Hematopoietic multipotent progenitor cell treated with erythropoietin and hydrocortisone succinate and interleukin-3 and kit ligand, for 8 days (in vitro differentiated cells): Measurements from ENCODE around the gene BMI1.
"Not testable (repeated sequence)": the region's sequence is repeated elsewhere in the genome, so short reads cannot be mapped to it uniquely, and the experiment has no call there.

Experiments
- DNase-seq: peaks from one replicate; pipeline ENCODE4 v3.0.0-alpha.2; 2015

Gene BMI1

DNA sequence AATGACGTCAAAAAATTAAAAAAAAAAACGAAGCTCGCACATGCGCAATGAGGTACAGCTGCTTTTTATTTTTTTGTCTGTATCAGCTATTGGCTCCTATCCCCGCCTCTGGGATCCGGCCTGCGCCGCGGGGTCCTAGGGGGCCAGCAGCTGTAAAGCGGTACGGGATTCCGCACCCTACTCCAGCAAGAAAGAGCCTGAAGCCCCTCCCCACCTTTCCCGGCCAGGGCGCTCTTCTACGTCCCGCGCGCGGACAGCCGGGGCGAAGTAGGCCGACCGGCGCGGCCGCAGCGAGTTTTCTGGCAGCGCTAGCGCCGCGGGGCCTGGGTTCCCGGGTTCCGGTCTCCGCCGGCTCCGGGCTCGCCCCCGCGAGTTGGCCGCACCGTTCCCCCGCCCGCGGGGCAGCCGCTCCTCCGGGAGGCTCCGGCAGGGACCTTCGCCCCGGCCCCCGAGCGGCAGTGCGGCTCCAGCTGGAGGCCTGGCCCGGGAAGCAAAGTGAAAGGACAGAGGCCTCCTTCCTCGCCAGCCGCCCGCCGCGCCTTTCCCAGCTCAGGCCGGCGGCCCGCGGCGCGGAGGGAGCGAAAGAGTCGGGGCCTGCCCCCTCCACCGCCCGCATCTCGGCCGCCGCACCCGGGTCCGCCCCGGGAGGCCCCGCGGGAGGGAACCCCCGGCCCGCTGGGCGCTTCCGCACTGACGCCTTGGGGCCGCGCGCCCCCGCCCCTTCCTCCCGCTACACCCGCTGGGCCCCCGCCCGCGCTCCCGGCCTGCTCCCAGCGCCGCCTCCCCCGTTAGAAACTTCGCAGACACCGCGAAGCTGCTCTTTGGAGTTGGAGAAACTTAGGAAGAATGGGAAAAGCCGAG, 19.7 kb downstream of the BMI1 start:
- peak; percentile 93 for DNase-seq

DNA sequence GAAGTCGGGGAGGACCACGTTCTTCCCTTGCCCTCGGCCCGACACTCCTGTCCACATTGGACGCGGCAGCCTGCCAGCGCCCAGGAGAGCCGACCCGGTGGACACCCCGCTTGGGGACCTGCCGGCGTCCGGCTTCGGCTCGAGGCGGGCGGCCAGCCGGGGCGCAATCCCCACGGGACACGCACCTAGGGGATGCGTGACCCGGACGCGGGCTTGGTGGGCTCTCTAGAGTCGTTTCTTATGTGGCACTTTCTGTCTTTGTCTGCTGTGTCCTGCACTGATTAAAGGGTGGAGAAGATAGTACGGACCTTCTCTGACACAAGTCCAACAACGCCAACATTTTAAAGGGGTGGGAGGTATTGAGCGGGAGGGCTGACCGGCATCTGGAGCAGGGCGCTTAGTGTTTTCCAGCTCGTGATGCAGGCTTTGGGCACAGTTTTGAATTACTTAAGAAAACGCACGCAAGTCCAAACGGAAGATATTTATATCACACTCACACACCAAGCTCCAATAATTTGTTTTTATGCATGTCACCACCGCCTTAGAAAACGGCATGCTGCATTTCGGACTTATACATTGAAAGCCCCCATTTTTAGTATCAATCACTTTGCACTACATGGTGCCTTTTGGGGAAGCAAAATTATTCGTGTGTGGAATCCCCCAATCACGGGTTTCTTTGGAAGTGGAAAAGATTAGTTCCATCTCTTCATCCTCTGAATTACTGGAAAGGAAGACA, 20.5 kb downstream of the BMI1 start:
- peak; percentile 26 for DNase-seq

DNA sequence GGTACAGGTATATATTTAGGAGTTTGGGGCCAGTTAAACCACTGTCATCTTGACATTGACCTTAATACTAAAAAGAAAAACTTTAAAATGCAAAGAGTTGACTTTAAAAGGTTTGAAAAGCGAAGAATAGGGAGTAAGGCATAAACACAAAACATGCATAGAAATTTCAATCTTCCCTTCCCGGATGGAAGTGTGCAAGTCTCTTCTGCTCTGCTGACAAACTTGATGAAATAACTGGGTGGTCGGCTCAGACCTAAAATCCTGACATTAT, 21.0 kb downstream of the BMI1 start:
- DNase-seq = no peak

DNA sequence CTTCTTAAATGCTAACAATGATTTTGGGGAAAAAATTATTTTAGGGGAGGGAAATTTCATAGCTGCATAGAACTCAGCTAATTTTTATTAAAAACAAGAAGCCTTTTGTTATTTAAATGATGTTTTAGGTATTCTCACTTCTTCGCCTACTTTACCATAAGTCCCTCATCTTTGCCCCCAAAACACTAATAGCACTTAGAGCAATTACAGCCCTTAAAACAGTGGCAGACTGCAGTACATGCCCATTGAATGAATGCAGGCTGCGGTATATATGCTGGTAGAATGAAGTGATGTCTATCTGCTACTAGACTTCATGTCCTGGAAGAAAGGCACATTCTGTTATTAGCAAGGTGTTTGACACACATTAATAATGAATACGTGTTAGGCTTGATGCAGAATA, 21.5 kb downstream of the BMI1 start:
- DNase-seq = peak; percentile 25

DNA sequence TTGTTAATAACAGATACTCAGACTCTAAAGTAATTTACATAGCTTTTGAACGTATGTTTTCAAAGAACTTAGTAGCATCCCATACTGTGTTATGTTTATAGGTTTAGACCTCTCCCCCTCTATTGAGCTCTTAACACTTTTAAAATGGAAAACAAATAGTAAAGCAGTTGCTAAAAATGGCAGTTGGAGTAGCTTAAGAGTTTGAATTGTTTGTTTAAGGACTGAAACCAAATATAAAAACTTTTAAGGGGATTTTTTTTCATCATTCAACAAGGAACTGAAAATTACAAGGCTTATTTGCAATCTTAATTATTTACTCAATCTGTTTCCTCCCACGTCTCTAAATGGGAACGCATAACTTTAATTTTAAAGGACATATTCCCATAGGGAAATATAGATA, 22.8 kb downstream of the BMI1 start:
- DNase-seq = no peak

DNA sequence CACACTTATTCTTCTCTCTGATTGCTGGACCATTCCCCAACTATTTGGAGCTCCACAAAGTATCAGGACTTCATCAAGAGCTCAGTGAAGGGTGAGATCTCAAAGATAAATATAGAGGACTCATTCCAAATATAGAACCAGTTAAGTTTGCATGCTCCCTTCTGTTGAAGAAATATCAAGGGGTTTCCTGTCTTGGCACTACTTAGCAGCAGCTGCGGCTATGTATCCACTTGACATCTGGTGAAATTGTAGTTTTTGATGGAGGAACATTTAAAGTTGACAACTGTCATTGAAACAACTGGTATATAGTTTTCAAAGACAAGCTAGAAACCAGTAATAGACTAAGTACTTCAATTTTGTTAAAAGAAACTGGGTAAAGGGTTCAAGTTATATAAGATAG, 23.4 kb downstream of the BMI1 start:
- no peak for DNase-seq

DNA sequence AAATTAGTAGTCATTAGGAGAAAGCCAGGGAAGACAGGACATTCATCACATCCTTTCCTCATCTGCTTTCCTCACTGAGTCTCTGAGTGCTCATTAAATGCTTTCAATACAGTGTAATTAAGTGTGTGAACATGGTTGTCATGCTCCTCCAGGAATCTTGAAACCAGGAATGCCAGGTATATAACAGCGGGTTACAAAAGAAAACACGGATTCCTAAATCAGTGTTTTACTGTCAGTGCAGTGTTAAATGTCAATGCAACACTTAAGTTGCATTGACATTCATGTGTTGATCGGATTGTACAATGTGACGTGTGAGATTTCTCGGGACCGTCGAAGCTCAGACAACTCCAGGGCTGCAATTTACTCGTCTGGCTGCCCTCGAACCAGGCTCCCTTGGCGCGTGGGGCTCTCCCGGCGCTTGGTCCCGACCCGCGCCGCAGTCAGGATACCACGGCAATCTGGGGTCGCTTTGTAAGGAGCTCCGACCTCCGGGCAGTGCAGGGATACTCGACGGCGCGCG, 23.9 kb downstream of the BMI1 start:
- no peak for DNase-seq

DNA sequence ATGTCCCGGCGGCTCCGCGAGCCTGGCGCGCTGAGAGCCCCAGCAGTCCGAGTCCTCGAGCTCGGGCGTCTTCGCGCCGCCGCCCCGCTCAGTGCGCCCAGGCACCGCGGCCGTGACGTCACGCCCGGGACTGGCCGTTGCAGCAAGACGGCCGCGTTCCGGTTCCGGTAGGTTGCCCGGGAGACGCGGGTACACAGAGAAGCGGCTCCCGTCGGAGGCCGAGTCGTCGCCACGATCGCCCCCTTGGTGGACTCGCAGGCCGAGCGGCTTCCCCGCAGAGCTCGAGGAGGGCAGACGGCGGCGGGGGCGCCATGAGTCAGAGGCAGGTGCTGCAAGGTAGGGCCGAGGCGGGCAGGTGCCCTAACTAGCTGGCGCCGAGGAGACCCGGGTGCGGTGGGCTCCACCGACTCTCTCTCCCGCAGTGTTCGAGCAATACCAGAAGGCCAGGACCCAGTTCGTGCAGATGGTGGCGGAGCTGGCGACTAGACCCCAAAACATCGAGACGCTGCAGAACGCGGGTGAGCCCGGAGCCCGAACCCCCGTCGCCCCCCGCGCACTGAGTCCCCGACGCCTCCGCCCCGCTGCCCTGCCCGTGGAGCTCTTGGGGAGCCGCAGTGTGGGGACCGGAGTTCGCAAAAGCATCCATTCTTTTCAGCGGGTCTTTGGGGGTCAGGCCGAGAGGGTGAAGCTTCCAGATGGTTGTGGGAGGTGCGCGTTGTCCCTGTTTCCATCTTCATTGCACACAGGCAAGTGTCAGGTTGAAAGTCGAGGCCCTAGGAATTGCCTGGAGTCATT, 24.6 kb downstream of the BMI1 start, which contains the start of gene SPAG6:
Gene SPAG6, plus strand, starts transcription at position 196 of the 795 bp plus-strand sequence. Its CDS starts 116 bp downstream, at position 312.
- peak; percentile 50 for DNase-seq

DNA sequence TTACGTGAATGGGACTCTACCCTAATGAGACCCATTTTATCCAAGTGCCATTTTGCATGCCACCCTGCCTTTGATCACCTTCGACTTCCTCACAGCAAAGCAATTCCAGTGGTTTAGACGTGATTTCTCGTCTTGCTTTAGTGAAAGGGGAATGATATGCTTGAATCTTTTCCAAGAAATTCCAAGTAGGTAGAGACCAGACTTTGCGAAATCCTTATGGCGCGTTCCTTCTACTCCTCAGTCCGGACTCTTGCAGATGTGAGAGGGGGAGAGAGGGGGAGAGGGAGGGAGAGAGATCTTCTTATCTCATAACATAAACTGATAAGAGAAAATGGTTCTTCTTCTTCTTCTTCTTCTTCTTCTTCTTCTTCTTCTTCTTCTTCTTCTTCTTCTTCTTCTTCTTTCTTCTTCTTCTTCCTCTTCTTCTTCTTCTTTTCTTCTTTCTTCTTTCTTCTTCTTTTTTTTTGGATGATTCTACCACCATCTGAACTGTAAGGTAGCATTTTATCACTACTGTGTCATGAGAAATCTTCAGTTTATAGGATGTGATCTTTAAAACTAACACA, 25.3 kb downstream of the BMI1 start:
- DNase-seq = no peak

DNA sequence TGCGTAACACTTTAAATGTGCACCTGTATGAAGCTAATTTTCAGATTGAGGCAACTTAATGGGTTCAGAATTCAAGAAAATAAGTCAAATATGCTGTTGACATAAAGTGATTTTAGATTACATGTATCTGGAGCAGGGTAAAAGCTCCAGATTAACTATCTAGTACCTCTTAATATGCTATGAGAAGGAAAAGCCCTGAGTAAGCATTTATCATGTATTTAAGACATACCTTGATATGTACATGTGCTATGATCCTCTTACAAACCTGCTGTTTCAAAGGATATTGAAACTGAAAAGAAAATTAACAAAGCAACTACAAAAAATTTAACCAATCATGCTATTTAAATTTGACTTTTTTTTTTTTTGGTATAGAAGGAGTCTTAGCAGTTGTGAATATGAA, 28.9 kb downstream of the BMI1 start:
- DNase-seq = no peak

DNA sequence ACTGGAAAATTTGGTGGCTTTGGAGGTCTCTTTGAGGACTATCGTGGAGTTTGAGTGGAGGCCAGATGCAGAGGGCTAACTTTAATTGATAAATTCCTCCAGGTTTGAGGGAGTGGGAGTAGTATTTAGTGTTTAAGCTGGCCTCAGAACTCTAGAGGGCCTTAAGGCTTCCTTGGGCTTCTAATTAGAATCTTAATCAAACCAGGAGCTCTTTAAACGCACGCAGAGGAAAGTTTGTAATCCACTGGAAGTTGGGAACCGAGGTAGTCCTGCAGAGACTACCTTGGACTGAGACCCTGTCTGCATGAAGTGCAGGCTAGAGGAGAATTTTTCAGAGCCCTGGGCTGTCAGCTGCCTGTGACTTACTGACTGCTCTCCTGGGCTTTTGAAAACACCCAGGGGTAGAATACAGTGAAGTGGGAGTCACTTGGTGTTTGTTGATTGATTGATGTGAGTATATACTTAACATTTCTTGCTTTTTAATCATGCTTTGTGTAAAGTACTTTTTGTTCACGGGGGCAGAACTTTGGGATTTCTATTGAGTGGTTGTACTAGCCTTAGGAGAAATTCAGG, 30.3 kb downstream of the BMI1 start:
- no peak for DNase-seq

DNA sequence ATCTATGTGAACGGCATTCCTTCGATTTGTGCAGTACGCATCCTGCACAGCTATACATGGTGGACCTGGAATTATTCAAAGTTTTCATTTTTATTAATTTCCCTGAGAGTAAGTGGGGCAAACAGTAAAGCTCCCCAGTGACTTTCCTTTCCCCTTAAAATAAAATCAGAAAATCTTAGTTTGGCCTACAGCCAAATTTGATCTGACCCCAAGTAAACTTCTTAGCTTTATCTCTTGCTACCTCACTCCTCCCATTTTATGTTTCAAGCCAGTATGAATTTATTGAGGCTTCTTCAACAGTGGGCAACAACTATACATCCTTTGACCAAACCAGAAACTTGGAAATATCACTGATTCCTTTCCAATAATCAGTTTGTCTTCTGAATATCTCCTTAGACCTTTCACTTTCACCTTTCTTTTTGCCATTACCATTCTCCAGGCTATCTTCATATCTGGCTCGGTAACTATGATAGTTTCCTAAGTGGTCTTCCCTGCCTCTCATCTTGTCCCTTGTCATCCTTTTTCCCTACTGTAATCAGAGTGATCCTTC, 35.5 kb downstream of the BMI1 start:
- no peak for DNase-seq

DNA sequence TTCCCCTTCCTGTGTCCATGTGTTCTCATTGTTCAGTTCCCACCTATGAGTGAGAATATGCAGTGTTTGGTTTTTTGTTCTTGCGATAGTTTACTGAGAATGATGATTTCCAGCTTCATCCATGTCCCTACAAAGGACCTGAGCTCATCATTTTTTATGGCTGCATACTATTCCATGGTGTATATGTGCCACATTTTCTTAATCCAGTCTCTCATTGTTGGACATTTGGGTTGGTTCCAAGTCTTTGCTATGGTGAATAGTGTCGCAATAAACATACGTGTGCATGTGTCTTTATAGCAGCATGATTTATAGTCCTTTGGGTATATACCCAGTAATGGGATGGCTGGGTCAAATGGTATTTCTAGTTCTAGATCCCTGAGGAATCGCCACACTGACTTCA, 36.9 kb downstream of the BMI1 start:
- not testable (repeated sequence) for DNase-seq

DNA sequence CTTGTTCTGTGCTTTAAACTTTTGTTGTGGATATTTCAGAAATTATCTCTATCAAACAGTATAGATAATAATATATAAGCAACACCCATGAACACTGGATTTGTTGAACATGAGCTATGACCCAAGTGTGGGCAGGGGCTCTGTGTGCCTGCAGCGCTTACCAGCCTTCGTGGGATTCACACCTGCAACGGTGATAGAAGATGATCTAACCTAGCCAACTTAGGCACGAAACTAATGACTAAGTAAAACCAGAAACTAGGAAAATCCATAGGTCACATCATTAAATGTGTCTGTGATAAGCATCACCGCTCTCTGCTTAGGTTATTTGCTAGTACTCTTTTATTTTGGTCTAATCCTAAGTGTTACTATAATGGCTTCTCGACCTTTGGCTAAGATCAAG, 42.4 kb downstream of the BMI1 start:
- no peak for DNase-seq

DNA sequence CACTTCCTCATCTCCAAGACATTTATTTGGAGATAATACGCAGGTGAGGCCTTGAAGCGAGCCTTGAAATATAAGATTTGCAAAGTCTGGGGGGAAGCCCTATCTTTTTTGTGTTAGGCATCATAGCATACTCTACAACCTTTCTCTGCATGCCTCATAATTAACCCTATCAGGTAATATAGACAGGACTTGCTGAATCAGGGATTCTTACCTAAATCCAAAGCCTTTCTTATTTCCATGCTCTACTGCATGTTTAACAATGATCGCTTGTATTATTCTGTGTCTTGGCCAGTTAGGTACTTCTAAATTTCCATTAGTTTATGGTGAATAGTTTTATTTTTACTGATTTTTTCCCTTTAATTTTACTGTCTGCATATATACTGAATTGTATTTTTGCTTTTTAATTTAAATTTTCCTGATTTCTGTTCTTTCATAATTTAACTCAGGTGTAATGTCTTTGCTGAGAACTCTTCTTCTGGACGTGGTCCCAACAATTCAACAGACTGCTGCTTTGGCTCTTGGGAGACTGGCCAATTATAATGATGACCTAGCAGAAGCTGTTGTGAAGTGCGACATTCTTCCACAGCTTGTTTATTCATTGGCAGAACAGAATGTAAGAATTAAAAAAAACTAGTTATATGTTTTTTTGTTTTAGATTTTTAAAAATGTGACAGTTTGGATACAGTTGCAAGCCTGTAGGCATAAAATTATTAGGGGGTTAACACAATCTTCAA, 43.7 kb downstream of the BMI1 start:
- DNase-seq = no peak

DNA sequence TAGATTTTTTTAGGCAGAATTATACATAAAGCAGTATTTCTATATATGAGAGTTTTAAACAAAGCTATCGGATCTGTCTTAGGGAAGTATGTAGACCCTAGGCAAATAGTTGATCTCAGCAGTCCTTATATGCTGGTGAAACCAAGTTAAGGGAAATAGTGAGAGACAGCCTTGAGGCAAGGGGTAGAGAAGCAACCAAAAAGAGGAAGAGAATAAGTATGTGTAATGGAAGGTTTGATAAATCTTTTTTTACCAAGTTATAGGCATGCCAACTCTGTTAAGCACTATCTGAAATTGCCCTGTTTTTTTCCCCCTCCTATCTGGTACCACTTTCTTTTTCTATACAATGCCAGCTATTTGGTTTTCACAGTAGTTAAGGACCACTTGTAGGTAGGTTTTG, 44.3 kb downstream of the BMI1 start:
- DNase-seq = no peak

DNA sequence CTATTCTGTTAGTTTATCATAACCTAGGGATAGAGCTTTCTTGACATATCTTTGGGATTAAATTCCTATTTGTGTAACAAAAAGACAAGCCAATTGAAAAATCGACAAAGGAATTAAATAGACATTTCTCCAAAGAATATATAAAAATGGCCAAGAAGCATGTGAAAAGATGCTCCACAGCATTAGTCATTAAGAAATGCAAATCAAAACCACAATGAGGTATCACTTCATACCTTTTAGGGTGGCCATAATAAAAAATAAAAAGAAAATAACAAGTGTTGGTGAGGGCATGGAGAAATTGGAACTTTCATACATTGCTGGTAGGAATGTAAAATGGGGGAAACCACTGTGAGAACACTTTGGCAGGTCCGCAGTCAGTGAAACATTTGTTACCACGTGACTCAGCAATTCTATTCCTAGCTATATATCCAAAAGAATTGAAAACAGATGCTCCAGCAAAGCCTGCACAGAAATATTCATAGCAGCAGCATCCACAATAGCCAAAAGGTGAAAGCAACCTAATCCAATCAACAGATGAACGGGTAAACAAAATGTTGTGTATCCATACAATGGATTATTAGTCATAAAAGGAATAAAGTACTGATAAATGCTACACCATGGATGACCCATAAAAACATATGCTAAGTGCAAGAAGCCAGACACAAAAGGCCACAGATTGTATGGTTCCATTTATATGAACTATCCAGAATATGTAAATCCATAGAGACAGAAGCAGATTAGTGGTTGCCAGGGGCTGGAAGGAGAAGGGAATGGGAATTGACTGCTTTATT, 44.9 kb downstream of the BMI1 start:
- DNase-seq = no peak

DNA sequence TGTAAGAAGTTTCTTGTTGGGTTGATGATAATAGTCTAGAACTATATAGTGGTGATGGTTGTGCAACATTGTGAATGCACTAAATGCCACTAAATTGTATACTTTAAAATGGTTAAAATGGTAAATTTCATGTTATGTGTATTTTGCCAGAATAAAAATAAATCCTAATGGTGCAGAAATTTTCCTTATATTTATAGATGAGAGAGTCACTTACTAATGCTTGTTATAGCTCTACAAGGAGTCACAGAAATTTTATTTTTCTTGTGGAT, 45.5 kb downstream of the BMI1 start:
- DNase-seq = no peak

DNA sequence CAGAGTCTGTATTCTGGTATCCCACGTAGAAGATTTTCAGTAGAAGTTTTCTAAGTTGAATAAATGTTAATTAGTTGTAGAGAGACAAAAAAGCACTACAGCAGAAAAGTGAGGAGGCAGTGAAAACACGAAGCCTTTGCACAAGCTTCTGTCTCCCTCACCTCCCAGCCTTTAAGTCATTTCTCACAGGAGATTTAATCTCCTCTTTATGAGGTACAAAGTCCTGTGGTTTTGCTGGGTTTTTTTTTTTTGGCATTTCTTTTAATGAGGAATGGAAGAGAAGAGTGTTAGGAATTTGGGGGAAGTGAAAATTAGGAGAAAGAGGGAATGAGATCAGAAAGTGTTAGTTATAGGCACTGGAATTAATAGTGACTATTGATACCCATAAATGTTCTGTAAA, 45.9 kb downstream of the BMI1 start:
- DNase-seq = no peak

DNA sequence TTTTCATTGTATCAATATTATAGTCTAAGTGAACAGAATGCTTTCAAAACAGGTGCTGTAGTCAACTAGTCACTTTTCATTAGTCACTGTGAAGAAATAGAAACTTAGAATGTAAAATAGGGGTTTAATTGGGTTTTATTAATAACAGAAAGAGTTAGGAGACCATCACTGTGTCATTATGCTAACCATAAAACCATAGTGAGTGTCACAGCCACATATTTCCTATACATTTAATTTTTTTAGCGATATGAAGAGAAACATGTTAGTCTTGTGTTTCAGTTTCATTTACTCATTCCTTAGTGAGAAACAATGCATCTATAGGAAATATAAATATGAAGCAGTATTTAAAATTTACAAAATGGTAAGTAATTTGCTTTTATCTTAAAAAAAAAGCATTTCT, 46.6 kb downstream of the BMI1 start:
- no peak for DNase-seq

DNA sequence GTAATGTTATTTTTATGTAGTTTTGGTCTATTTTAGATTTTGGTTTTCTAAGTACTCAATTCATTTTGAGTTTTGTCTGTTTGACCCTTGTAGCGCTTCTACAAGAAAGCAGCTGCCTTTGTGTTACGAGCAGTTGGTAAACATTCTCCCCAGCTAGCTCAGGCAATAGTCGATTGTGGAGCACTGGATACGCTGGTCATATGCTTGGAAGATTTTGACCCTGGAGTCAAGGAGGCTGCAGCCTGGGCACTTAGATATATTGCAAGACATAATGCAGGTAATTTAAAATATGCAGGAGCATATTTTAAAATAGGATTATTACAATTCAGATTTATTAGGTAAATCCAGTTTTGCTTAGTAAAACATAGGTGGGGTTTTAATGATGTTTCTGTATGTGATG, 47.5 kb downstream of the BMI1 start:
- no peak for DNase-seq
